ENCODE data around the gene CNIH1.
A peak's percentile ranks its signal among the peaks of the same experiment; 100 is the strongest.

The CNIH1 gene

DNA sequence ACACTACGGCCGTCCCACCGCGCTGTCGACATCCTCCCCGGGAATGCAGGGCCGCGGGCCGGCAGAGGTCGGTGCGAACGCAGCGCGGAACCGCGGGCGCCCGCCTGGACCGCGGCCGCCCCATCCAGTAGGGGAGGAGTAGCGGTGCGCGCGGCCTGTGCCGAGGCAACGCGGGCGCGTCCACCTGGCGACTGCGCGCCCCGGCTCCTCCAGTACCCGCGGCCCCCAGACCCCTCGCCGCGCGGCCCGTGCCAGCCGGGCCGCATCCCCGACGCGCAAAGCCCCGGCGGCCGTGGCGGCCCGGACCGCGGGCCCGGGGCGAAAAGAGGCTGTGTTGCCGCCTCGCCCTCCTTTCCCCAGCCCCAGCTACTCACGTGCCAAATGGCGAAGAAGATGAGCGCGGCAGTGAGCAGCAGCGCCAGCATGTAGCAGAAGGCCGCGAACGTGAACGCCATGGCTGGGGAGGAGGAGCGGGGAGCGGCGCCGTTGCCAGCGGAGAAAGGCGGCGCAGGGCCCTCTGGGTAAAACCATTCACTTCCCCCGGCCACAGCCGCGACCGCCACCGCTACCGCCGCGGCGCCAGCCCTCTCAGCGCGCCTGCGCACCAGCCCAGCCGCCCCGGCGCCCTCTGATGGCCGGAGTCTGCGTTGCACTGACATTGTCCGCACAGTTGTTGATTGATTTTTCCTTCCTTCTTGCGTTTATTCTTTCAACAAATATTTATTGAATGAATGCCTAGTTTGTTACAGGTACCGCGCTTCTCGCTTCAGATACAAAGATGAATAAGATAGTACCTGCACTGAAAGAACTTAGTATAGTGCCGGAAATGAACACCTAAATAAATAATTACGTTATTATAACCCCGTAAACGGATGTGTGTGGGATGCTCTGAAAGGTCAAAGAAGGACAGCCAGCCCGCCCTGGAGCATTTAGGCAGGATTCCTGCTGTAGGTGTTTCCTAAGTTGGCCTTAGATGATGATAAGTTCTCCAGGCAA, at the start of gene CNIH1:
Gene CNIH1, minus strand, starts transcription at position 502 of the 996 bp plus-strand sequence. Its CDS starts 47 bp downstream, at position 455.
- peak; percentile 93 for DNase-seq (ENCODE audit: low read depth)

DNA sequence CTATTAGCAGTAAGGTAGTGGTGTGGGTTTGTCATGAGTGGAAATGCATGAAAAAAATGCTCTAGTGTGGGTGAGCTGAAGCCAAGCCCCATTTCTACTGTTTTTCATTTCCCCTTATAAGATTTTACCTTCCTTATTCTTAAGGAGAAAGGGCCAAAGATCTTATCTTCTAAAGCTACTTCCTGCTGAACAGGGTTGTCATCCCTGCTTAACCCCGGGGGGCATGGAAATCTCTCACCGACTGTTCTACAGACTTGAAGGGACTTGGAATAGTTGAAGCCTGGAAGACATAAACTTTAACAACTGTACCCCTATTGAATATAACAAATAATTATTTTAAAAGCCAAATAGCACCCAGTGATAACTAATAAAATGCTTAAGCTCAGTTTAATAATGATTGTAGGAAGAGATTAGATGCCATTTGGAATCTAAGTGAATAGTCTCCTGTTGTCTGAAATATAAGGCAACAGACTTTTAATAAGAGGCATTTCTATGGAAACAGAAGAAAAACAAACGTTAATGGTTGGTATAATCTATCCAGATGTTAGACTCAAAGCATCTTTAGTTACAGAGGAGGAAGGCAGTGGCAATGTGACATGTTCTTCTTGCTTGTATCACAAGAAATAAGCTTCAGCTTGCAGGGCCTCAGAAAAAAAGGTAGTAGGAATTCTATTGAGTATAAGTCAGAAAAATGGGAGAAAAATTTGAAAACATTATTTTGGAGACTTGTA, 49.4 kb upstream of the CNIH1 start:
- no peak for DNase-seq (ENCODE audit: low read depth)

- no peak for DNase-seq (ENCODE audit: low read depth)
Measured at GRCh38 chr14:54489731-54490444, 48.7 kb upstream of the CNIH1 start.

GRCh38 chr14:54489318-54489683, 48.1 kb upstream of the CNIH1 start:
- DNase-seq (ENCODE audit: low read depth): no peak

DNA sequence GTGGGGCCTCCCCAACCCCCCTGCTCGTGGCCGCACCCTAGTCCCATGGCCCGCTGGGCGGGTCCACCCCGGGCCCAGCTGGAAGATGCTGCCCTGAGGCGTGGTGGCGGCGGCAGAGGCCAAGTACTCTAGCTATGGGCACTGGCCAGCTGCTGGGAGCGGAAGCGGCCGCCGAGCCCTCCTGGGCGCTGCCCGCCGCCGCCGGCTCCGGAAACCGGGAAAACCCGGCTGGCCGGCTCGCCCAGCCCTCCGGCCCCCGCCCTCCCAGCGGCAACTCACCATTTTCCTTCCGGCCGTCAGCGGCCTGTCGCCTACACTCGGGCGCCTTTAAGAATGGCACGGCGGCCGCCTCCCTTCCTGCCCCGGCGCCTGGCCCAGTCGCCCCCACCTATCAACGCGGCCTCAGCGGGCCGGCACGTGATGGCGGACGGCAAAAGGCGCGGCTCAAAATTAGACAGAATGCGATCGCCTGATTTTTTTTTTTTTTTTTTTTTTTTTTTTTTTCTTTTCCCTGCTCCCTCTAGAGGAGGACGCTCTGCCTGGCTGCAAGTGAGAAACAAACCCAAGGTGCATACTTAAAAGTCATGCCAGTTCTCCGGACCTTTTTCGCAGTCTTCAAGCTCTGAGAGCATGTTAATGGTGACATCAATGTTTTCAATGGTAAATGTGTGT, 47.6 kb upstream of the CNIH1 start, which contains the start of gene GMFB:
Gene GMFB, minus strand, starts transcription at position 335 of the 672 bp plus-strand sequence. Its CDS starts 53 bp downstream, at position 282.
- peak; percentile 83 for DNase-seq (ENCODE audit: low read depth)

DNA sequence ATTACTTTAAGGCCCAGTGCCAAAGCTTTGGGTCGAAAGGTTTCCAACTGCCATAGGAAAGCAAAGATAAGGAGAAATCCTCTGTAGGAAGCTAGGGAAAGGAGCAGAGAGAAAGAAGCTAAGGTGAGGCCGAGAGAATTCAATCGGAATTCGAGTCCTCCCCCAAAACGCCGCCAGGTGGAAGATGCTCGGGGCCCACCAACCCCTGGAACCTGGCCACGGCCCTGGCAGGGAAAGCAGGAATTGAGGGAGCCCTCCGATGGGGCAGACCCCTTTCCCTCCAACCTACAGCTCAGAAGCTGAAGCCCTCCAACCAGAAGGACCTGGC, 47.1 kb upstream of the CNIH1 start:
- DNase-seq (ENCODE audit: low read depth): no peak

DNA sequence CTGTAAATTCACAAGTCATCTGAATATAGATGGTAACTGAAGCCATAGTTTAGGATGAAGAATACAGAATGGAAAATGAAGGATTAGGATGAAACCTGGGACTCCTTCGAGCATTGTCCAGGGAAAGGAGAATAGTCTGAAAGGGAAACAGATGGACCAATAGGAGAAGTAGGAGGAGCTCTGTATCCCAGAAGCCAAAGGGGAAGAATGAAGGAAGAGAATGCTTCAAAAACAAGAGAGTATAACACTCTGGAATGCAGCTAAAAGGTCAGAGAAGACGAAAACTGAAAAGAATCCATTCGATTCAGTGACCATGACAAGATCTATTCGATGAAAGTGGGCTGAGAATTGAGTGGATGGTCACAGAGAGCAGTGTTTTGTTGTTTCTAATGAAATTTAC, 46.6 kb upstream of the CNIH1 start:
- DNase-seq (ENCODE audit: low read depth): no peak

DNA sequence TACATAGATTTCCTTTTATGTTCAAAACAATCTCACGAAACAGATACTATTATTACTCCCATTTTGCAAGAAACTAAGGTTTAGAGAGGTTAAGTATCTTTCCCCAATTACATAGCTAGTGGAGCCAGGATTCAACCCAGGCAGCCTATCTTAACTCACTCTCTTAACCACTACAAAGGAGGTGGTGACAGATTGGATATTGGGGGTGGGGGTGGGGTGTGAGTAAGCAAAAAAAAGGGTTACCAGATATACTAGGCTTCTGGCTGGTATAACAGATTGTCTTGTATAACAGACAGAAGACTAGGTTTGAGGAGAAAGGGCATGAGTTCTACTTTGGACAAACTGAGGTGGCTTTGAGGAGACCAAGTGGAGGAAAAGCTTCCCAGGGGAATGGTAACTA, 45.5 kb upstream of the CNIH1 start:
- no peak for DNase-seq (ENCODE audit: low read depth)

GRCh38 chr14:54483846-54484245, 42.7 kb upstream of the CNIH1 start:
- no peak for DNase-seq (ENCODE audit: low read depth)

DNA sequence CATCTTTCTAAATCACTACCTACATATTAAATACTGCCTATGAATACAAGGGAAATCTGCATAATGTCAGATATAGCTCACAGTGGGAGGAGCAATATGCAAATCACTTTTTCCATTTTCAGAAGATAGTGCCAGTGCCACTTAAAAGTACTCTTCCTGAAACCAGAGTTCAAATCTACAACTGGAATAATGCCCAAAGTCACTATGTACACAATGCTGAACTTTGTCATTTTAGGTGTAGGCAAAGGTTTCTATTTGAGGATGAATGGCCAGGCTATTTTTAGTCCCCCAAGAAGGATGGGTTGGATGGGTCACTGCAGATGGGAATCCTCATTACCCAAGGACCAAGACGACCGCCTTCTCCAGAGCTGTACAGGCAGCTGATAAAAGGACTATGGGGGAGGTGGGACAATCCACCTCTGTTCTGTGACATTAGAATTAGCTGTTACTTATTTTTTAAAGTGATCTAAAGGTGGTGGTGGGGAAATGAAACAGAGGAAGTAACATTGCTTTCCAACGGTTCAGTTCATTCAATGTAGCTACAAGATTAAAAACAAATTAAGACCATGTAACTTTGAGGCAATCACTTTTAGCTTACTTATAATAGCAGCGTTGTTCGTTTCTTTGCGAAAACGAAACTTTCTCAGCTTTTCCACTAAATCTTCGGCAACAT, 42.0 kb upstream of the CNIH1 start:
- no peak for DNase-seq (ENCODE audit: low read depth)

DNA sequence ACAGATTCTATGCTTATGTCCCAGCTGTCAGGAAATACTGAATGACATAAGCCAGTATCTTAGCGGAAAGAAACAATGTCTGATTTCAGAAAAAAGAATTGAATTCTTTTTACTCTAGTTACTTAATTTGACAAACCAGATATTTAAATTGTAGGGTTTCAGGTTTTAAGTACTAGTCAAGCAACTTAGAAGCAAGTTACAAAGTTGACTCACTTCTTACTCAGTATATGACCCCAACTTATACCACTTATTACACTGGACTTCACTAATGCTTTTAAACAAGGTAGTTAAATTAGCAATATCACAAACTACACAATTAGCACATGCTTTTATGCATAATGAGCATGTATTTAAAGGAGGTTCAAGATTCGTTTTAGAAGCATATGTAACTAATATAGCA, 40.5 kb upstream of the CNIH1 start:
- no peak for DNase-seq (ENCODE audit: low read depth)

DNA sequence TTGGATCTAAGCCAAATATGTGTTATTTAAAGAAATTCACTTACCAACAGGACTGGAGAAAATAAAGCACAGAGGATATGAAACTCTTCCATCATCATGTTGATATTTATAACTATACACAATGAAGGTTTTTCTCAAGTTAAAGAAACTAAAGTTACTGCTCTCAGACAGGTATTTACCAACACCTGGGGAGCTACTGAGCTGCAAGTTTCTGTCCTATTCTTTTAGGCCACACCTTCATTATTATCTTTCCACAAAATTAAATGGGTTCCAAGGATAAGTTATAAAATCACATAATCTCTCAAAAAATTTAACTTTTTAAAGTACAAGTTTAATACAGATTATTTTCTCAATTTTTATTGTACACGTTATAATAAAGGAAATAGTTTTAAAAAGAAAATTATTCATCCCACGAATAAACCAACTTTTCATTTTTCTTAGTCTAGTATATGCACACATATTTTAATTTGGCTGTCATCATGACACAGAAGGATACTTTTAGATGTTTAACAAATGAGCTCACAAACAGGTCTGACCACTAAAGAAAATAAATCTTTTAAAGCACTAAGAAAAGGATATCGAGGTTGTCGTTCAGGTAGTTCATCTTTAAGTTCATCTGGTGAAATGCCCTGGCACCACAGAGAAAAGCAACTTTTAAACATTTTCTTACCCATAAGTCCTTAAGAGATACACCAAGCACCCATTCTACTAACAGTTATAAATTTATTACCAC, 39.8 kb upstream of the CNIH1 start:
- no peak for DNase-seq (ENCODE audit: low read depth)

GRCh38 chr14:54478636-54479215, 37.6 kb upstream of the CNIH1 start:
- no peak for DNase-seq (ENCODE audit: low read depth)

- no peak for DNase-seq (ENCODE audit: low read depth)
Measured at GRCh38 chr14:54475911-54476310, 34.7 kb upstream of the CNIH1 start.

GRCh38 chr14:54475187-54475899, 34.2 kb upstream of the CNIH1 start:
- no peak for DNase-seq (ENCODE audit: low read depth)

DNA sequence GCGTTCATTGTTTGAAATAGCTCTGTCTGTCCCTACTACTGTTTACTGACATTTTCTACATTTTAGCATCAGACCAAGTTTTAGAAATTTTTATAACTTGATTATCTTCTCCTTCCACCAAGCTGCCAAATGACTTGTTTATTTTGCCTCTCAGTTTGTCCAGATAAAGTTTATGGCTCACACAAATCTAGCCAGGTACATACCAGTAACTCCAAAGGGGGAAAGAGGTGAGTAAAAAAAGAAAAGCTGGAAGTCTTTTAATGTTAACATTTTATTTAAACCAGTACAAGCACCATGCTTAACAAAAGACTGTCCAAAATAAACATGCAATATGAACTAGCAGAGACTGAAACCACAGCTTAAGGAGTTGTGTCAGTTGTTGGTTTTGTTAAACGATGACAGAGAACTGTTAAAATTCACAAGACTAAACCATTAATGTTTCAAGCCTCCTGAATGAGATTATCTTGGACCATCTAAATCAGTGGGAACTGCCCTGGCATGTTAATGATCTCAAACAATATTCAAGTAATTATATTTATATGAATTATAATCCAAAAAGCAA, 33.1 kb upstream of the CNIH1 start:
- DNase-seq (ENCODE audit: low read depth): no peak

GRCh38 chr14:54472315-54472714, 31.1 kb upstream of the CNIH1 start:
- no peak for DNase-seq (ENCODE audit: low read depth)

GRCh38 chr14:54471641-54472040, 30.5 kb upstream of the CNIH1 start:
- no peak for DNase-seq (ENCODE audit: low read depth)

- DNase-seq (ENCODE audit: low read depth): no peak
Measured at GRCh38 chr14:54470701-54471100, 29.5 kb upstream of the CNIH1 start.

Data from activated T-helper 1 cell treated with Interleukin-2 at 50 U/mL for 16 hours (primary cell).